Jurkat, Clone E6-1 (cell line): Measurements from ENCODE around the gene CDCA4.
A peak's percentile ranks its signal among the peaks of the same experiment; 100 is the strongest.

Source experiments
- DNase-seq: peaks from one replicate; pipeline ENCODE4 v3.0.0-alpha.2; 2011; ENCODE audit warnings: low read depth, low spot score
- H3K4me3 ChIP-seq: 2 replicates; pipeline ENCODE4 v1.5.1; 2011; ENCODE audit warnings: mild to moderate bottlenecking, low read length, control low read depth, moderate library complexity

CDCA4 gene

DNA sequence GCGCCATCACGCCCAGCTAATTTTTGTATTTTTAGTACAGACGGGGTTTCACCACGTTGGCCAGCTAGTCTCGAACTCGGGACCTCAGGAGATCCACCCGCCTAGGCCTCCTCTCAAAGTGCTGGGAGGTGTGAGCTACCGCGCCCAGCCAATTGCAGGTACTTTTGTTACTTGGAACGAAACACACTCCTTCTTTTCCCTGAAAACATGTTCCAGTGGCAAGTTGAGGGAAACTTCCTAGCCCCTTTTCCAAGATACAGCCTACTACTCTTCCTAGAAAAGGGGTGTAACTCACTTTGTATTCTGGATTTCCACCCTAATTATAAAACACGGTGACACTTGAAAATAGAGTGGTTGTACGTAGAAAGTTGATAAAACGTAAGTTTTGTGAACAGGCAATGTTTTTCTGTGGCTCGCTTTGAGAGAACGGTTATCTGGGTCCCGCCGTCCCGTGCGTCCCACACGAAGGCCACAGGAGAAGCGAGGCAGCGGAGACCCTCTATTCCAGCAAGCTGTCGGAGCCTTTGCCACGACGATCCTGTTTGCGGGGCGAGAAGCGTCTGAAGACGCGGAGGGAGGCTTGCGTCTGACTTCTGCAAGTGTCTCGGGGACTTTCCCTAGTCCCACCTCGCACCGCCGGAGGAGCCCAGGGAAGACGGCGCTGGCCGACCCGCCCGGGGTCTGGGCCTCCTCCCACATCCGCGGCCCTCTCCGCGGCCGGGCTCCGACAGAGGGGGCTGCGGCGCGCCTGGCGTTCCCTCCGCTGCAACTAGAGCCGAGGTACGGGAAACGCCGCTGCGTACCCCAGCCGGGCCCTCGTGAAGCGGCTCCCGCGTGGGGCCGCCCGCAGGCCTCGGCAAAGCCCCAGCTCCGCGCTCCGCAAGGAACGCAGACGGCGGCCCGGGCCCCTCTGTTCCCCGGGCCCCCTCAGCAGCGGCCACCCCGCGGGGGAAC, 745 bp downstream of the CDCA4 start:
- DNase-seq: no peak
- H3K4me3 ChIP-seq: peak overlapping the region; percentile 96

- no peak overlapping the region for H3K4me3 ChIP-seq
- DNase-seq: no peak
Observed at GRCh38 chr14:105018414-105018813, 2.5 kb downstream of the CDCA4 start.

GRCh38 chr14:105015905-105016304, 5.0 kb downstream of the CDCA4 start:
- no peak for DNase-seq
- no peak overlapping the region for H3K4me3 ChIP-seq

- no peak overlapping the region for H3K4me3 ChIP-seq
- no peak for DNase-seq
Observed at GRCh38 chr14:105015242-105015641, 5.6 kb downstream of the CDCA4 start.

DNA sequence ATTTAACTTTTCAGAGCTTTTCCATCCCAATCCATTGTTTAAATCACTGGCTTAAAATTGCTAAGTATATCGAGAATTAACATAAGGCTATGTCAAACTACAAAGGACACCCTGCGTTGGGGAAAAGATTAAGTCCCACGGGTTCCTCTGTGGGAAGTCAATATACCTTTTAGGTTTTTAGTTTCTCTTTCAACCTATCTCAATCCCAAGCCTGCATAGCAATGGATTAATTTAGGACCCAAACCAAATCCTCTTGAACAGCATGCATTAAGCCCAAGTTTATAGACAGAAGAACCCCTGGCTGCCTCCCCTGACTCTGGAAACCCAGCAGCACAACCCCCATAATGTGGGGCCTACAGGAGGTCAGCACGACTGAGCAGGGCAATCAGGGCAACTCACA, 6.3 kb downstream of the CDCA4 start:
- H3K4me3 ChIP-seq: no peak overlapping the region
- DNase-seq: no peak

GRCh38 chr14:105014032-105014431, 6.9 kb downstream of the CDCA4 start:
- H3K4me3 ChIP-seq: no peak overlapping the region
- no peak for DNase-seq

DNA sequence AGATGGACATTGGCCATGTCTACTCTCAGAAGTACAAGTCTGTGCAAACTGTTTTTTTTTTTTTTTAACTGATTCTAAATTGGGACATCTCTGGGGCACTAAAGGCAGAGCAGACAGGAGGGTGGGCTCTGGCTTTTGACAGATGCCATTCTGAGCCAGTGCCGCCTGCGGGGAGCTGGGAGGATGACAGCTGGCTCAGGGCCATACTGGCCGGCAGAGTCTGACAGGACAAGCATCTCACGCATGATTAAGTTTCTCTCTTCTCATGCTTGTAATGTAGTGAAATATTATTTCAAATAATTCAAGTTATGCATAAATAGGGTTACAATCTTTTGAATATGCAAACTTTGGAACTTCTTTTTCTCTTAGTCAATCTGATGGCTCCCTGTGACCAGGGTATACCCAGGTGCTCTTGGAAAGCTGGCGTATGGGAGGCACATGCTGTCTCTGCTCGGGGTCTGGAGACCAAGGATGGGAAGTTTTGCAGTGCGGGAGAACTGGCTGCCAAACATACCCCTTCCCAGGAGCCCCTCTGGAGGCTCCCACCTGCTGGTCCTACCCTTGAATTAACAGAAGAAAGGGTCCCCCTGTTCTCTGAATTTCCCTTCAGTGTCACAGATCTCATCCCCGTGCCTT, 7.6 kb downstream of the CDCA4 start:
- H3K4me3 ChIP-seq: no peak overlapping the region
- no peak for DNase-seq

DNA sequence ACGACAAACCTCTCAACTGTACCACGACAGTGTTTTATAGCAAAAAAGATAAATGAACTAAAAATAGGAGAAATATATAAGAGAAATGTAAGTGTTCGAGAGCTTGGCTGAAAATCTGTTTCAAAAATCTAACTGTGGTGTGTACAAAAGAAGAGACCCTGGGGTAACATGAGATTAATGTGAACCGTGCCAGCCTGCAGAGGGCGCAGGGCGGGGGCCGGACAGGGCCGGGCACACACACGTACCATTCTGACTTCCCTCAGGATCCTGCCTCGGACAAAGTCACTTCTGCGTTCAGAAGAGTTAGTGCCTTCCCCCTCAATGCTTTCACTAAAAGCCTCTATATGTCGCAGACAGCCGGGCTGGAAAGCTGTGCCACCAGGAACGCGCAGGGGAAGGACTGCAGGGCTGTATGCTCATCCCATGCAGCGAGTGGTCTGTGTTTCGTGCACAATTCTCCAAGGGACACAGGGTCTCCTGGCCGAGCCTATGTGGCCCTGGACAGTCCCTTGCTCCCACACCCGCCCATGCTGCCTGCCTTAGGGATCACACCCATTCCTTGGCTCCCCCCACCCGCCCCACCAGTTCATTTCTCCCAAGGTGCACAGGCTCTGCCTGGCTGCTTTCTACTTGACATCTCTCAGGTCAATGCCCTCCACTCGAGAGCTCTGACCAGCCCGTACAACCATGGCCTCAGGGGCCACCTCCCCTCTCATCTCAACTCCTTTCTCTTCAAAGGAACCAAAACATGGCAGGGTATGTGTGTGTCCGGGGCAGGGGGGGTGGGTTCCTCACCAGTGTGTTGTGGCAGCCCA, 8.5 kb downstream of the CDCA4 start:
- DNase-seq: no peak
- H3K4me3 ChIP-seq: no peak overlapping the region

GRCh38 chr14:105011312-105011990, 9.4 kb downstream of the CDCA4 start:
- H3K4me3 ChIP-seq: no peak overlapping the region
- no peak for DNase-seq

DNA sequence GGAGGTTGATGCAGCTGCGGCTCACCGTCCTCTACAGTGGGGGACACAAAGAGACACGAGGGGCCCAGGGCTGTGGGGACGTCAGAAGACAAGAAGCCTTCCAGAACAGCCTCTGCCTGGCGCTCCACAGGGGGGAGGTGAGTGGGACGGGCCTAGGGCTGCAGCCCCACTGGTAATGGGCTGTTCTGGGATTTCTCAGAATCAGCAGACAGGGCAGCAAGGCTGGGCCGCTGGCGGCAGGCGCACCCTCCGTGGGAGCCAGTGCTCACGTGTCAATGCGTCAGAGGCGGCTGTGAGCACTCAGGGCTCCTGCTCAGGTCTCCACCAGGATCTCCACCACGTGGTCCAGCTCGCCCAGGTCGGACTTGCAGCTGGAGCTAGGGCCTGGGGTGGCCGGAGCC, 10.0 kb downstream of the CDCA4 start:
- DNase-seq: no peak
- H3K4me3 ChIP-seq: no peak overlapping the region

- no peak for DNase-seq
Observed at GRCh38 chr14:105010106-105010505, 10.8 kb downstream of the CDCA4 start.

DNA sequence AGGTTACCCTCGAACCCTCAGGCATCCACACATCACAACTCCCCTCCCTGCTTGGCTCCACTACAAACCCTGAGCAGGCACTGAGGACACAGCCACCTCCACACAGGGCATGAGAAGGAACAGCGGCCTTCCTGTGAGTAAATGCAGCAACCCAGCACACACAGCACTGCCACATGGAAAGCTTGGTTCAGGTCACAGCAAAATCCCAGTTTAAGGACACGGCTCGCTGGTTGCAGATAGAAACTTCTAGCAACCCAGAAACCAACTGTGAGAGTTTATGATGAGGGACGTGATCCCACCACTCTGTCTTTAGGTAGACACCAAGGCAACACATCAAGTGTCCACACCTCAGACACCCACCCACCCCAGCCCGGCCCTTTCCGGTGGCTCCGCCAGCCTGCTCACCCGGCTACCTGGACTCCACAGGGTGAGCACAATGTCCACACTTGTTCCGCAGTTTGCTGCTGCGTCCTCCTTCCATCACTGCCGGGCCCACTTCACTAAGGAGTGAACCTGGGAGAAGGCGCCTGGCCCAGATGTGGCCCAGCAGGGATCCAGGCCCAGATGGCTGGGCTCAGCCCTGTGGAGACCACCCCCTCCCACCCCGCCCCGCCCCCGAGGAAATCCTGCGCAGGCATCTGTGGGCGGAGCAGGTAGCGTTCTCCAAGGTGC, 13.2 kb downstream of the CDCA4 start:
- H3K4me3 ChIP-seq: no peak overlapping the region
- DNase-seq: no peak

More at GRCh38 chr14:105010106-105010505, 10.8 kb downstream of the CDCA4 start:
- no peak overlapping the region for H3K4me3 ChIP-seq

DNA sequence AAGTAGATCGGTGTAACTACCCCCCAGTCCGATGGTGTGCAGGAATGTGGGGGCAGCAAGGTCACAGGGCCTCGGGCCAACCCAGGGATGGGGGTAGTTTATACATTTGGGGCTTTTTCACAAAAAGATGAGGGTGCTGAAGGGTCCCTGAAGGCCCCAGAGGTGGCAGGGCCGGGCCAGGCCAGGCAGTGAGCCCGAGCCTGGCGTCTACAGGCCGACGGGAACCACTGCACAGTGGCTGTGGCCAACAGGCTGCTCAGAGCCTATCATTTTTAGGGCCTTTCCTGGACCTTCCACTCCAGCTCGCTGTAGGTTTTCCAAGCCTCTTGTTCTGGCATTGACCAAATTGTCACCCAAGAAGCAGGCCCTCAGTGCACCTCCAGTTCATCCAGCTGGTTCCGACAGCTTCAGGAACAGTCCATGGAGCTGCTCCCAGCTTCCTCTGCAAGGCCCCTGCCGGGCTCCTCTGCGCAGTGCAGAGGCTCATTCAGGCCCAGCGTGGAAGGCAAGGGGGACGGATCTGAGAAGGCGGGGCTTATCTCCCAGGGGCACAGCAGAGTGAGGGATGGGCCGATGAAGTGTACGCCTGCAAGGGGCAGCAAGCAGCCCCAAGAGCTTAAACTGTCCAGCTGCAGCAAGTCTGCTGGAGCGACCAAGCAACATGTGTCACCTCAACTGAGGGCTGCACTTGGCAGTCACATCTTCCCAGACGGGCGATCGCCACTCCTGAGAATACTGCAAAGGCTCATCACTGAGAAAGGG, 13.9 kb downstream of the CDCA4 start:
- H3K4me3 ChIP-seq: no peak overlapping the region
- DNase-seq: no peak

DNA sequence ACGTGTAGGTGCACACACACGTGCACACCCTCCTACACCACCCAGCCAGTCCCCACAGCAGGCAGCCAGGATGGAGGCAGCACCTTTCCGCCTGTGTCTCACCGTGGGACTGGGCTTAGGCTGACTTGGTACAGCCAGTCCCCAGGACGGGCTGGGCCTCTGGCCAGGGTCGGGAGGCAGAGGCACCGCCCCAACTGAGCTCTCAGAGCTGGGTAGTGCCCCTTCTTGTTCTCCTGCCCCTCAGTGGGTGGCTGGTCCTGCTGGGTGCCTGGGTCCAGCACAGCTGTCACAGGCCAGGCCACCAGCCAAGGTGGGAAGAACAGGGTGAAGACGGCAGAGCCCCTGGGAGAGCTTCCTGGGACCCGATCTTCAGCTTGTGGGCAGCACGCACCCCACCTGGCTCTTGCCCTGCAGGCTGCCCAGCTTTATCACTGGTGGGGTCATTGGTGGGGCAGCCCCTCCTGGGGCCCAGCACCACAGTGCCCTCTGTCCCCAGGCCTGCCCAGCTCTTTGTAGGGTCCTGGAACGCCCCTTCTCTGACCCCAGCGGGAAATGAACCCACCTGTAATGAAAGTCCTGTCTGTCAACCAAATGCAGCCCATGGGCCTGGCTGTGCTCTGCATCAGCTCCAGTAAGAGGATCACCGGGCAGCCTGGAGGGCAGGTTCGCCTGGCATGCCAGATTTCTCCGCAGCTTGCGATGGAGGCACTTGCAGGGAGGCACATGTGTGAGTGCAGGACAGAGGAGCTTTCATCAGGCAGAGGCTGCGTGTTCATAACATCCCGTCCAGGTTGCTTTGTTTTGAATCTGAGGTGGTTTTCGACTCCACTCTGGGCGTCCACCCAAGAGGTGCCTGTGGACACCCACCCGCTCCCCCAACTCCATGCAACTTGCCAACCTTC, 14.7 kb downstream of the CDCA4 start:
- H3K4me3 ChIP-seq: no peak overlapping the region
- DNase-seq: no peak

- no peak for DNase-seq
- H3K4me3 ChIP-seq: no peak overlapping the region
Observed at GRCh38 chr14:105005329-105005928, 15.5 kb downstream of the CDCA4 start.

DNA sequence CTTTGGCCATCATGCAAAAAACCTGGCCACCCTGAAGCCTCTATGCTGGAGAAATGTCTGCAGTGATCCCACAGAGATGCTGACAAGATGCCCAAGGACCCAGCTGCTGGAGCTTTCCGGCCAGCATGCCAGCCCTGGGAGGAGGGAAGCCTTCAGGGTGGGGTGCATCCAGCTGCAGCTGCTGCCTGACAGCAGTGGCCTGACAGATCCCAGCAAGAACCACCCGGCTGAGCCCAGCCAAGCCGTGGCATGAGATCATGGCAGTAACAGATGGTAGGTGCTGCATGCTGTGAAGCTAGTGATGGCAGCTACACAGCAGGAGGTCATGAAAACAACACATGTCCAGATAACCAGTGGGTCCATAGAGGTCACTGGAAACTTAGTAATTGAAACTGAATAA, 21.5 kb downstream of the CDCA4 start:
- DNase-seq: no peak
- no peak overlapping the region for H3K4me3 ChIP-seq

DNA sequence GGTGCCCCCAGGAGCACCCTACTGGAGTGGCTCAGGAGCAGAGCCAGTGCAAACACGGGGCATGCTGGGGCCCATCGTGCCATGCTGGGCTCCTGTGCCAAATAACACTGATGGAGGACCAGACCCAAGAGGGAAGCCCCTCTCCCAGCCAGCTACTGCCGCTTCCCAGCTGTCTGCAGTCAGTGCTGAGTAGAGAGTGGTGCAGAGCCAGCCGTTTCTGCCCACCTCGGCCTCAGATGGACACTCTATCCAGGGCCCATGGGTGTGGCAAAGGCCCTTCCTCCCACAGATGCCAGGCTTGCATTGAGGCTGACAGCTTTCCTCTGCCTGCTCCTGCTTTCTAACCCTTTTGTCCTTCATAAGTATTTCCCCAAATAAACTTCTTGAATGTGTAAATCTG, 22.1 kb downstream of the CDCA4 start:
- no peak overlapping the region for H3K4me3 ChIP-seq
- no peak for DNase-seq
